Osteoblast (primary cell): ENCODE data around the gene TRPT1. TPM values are rescaled to one million over a fixed set of nuclear protein-coding genes. Genes with fewer than 3 reads are reported as not detected.

Source experiments
- DNase-seq: peaks from one replicate; pipeline ENCODE4 v3.0.0; 2011; ENCODE audit warnings: low spot score, mixed read lengths; ENCODE audit not compliant: insufficient read length; ENCODE audit errors: missing footprints
- H2AFZ ChIP-seq: 2 replicates; pipeline ENCODE4 v1.6.0; 2011; ENCODE audit warnings: mild to moderate bottlenecking, low read length
- H3K27ac ChIP-seq: 2 replicates; pipeline ENCODE4 v1.5.1; 2011; ENCODE audit warnings: mild to moderate bottlenecking, low read depth, low read length, moderate library complexity
- H3K27me3 ChIP-seq: 2 replicates; pipeline ENCODE4 v1.6.0; 2012; ENCODE audit warnings: mild to moderate bottlenecking, control low read depth, inconsistent platforms, low read length, moderate library complexity; ENCODE audit not compliant: insufficient read depth
- H3K36me3 ChIP-seq: 2 replicates; pipeline ENCODE4 v1.5.1; 2011; ENCODE audit warnings: mild to moderate bottlenecking, low read length, control low read depth, moderate library complexity; ENCODE audit not compliant: insufficient read depth
- H3K4me1 ChIP-seq: 2 replicates; pipeline ENCODE4 v1.5.1; 2011; ENCODE audit warnings: mild to moderate bottlenecking, low read length, control low read depth, moderate library complexity; ENCODE audit not compliant: insufficient read depth
- H3K4me2 ChIP-seq: 2 replicates; pipeline ENCODE4 v1.6.0; 2011; ENCODE audit warnings: mild to moderate bottlenecking, low read length; ENCODE audit not compliant: insufficient read depth
- H3K4me3 ChIP-seq: fragments of 200-600 bp; sonication (generic); 3 replicates; pipeline ENCODE4 v1.5.1; 2012; ENCODE audit warnings: mild to moderate bottlenecking, low read length, inconsistent platforms; ENCODE audit not compliant: insufficient read depth
- H3K79me2 ChIP-seq: 2 replicates; pipeline ENCODE4 v1.6.0; 2012; ENCODE audit warnings: mild to moderate bottlenecking, low read length, control low read depth, inconsistent platforms; ENCODE audit not compliant: insufficient read depth
- H3K9me3 ChIP-seq: 2 replicates; pipeline ENCODE4 v1.5.1; 2011; ENCODE audit warnings: low read depth, low read length, control low read depth
- H4K20me1 ChIP-seq: 2 replicates; pipeline ENCODE4 v1.6.0; 2012; ENCODE audit warnings: mild to moderate bottlenecking, low read length, control low read depth; ENCODE audit not compliant: insufficient read depth
- CTCF ChIP-seq: IDR thresholded peaks from 2 replicates; pipeline ENCODE4 v1.5.1; 2011; ENCODE audit warnings: mild to moderate bottlenecking, low read depth, low read length, moderate library complexity; ENCODE audit errors: extremely low read depth
- total RNA-seq: library from RNA; depleted of rRNA; stranded (reverse); fragments of >200 nt; gene quantifications from 2 replicates; pipeline ENCODE4 v1.2.3, GENCODE V29; 2012

The TRPT1 gene
- total RNA-seq, 1 donor: 32.2 TPM

- Histone ChIP-seq H3K4me1 (peaks cover 6% of the 10 kb centered on the region), H4K20me1 (no peaks in the 10 kb centered on the region), H3K36me3 (no peaks in the 10 kb centered on the region), H3K27me3 (no peaks in the 10 kb centered on the region), H2AFZ (no peak overlapping the region), H3K4me3 (no peak overlapping the region), H3K27ac (no peak overlapping the region), H3K9me3 (no peaks in the 10 kb centered on the region), H3K4me2 (no peak overlapping the region), H3K79me2 (no peaks in the 10 kb centered on the region)
- TF ChIP-seq CTCF: no peak
- DNase-seq: peak; percentile 48
Observed at GRCh38 chr11:64211181-64211872, 14.7 kb downstream of the TRPT1 start.

- no peak for TF ChIP-seq CTCF
- Histone ChIP-seq H3K4me2 (no peak overlapping the region), H3K4me3 (no peak overlapping the region), H3K36me3 (peaks cover 6% of the 10 kb centered on the region), H3K9me3 (no peaks in the 10 kb centered on the region), H3K79me2 (no peaks in the 10 kb centered on the region), H2AFZ (no peak overlapping the region), H3K4me1 (peaks cover 6% of the 10 kb centered on the region), H3K27me3 (no peaks in the 10 kb centered on the region), H4K20me1 (no peaks in the 10 kb centered on the region), H3K27ac (no peak overlapping the region)
- DNase-seq: peak; percentile 48
Observed at GRCh38 chr11:64210301-64211020, 15.5 kb downstream of the TRPT1 start.

- no peak overlapping the region for H3K4me2 ChIP-seq
- no peaks in the 10 kb centered on the region for H4K20me1 ChIP-seq
- no peak overlapping the region for H3K4me3 ChIP-seq
- no peak overlapping the region for H3K27ac ChIP-seq
- DNase-seq: no peak
- no peaks in the 10 kb centered on the region for H3K27me3 ChIP-seq
- no peak overlapping the region for H2AFZ ChIP-seq
- no peaks in the 10 kb centered on the region for H3K79me2 ChIP-seq
- H3K4me1 ChIP-seq: peaks cover 6% of the 10 kb centered on the region
- H3K36me3 ChIP-seq: peaks cover 9% of the 10 kb centered on the region
- H3K9me3 ChIP-seq: no peaks in the 10 kb centered on the region
- no peak for TF ChIP-seq CTCF
Observed at GRCh38 chr11:64209563-64209843, 16.5 kb downstream of the TRPT1 start.

GRCh38 chr11:64208796-64209562 is 17.0 kb downstream of the TRPT1 start:
- Histone ChIP-seq H3K4me3 (no peak overlapping the region), H3K27ac (no peak overlapping the region), H3K27me3 (no peaks in the 10 kb centered on the region), H3K9me3 (no peaks in the 10 kb centered on the region), H2AFZ (no peak overlapping the region), H3K79me2 (no peaks in the 10 kb centered on the region), H3K36me3 (peaks cover 13% of the 10 kb centered on the region), H3K4me1 (peaks cover 10% of the 10 kb centered on the region), H3K4me2 (no peak overlapping the region), H4K20me1 (no peaks in the 10 kb centered on the region)
- peak; percentile 80 for DNase-seq
- no peak for TF ChIP-seq CTCF
